WI38 (cell line): ENCODE measurements around the gene TOR1AIP2.

Experiments
- H3K4me3 ChIP-seq: 2 replicates; pipeline ENCODE4 v1.5.1; 2011; ENCODE audit warnings: low read depth, mild to moderate bottlenecking, control low read depth, low read length
- TF ChIP-seq, protein P1 (sequence below): IDR thresholded peaks from 2 replicates; pipeline ENCODE4 v1.5.1; 2012; ENCODE audit warnings: low read depth, mild to moderate bottlenecking, control low read depth, low read length

Gene TOR1AIP2

DNA sequence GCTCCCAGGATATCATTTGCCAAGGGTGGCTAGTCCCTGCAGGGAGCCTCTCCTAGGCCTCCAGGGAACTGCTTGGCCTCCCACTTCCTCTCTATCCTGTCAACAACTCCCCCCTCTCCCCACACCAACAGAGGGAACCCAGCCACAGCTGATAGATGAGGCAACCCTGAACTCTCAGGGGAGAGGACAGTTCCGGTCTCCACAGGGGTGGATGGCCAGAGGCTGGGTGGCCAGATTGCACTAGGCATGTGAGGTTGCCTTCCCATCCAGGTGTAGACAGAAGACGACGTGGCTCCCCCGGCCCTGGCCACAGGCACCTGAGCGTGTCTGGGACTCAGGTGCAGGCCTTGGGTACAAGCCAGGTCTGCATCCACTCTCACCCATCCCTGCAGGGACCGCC, 53.3 kb downstream of the TOR1AIP2 start:
- no peak overlapping the region for H3K4me3 ChIP-seq
- TF ChIP-seq, protein P1, sequence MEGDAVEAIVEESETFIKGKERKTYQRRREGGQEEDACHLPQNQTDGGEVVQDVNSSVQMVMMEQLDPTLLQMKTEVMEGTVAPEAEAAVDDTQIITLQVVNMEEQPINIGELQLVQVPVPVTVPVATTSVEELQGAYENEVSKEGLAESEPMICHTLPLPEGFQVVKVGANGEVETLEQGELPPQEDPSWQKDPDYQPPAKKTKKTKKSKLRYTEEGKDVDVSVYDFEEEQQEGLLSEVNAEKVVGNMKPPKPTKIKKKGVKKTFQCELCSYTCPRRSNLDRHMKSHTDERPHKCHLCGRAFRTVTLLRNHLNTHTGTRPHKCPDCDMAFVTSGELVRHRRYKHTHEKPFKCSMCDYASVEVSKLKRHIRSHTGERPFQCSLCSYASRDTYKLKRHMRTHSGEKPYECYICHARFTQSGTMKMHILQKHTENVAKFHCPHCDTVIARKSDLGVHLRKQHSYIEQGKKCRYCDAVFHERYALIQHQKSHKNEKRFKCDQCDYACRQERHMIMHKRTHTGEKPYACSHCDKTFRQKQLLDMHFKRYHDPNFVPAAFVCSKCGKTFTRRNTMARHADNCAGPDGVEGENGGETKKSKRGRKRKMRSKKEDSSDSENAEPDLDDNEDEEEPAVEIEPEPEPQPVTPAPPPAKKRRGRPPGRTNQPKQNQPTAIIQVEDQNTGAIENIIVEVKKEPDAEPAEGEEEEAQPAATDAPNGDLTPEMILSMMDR = no peak

DNA sequence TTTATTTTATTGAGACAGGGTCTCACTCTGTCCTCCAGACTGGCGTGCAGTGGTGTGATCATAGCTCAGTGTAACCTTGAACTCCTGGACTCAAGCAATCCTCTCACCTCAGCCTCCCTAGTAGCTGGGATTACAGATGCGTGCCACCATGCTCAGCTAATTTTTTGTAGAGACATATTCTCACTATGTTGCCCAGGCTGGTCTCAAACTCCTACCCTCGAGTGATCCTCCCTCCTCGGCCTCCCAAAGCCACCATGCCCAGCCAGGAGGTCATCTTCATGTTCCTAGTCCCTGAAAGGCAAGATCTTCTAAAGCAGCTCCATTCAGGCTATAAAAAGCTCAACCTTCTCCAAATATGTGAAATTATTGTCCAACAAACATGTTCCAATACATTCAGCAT, 53.9 kb downstream of the TOR1AIP2 start:
- no peak overlapping the region for H3K4me3 ChIP-seq
- TF ChIP-seq, protein P1 = no peak

DNA sequence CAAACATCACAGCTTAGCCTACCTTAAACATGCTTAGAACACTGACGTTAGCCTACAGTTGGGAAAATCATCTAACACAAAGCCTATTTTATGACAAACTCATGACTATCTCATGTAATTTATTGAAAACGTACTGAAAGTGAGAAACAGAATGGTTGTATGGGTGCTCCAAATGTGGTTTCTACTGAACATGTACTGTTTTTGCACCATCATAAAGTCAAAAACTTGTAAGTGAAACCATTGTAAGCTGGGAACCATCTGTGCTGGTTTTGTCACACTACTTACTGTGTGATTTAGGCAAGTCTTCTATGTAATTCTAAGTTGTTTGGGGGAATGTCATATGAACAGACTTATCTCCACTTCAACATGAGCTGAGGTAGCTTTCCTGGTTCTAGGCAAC, 55.5 kb downstream of the TOR1AIP2 start:
- TF ChIP-seq, protein P1 = no peak
- no peak overlapping the region for H3K4me3 ChIP-seq

DNA sequence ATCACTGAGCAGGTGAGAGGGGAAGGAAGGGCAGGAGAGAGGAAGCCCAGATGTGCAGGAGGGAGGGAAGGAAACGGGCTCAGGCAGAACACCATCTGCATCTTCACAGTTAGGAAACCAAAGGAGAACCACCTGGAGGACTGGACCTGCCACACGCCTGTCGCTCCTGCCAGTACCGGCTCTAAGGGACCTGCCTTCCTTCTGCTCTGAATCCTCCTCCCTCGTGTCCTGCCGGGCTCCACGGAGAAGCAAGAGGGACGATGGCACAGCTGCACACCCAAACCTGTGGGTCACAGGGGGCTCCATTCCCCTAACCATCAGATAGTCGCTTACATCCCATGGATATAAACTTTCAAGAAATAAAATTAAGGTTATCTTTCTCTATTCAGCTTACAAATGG, 56.1 kb downstream of the TOR1AIP2 start:
- no peak overlapping the region for H3K4me3 ChIP-seq
- TF ChIP-seq, protein P1 = no peak

DNA sequence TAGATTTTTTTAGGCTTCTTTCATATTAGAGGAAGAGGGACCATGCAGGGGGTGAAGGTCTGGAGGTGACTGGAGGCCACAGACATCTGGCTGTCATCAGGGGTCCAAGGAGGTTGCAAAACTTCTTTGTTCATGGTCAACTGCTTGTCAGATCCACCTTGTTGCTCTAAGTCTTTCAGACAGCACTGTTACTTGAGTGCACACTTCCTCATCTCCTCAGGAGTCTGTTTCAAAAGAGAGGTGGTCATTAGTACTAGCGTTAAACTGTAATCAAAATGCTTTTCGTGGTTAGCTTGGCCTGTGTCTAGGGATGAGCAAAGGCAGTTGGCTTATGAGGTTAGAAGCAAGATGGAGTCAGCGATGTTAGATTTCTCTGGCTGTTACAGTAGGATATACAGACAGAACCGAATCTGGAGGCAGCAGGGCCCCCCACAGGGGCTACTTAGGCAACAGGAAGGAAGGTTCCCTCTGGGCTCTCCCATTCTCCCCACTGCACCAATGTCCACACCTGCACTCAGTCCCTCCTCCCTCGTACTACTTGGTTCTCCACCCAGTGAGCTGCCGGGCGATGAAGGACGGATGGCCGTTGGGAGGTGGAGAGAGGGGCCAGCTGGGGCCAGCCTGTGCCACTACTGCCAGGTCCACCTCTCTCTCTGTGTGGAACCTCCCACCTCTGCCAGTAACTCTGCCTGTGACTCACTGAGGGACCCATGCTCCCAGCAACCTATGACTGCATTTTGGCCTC, 57.2 kb downstream of the TOR1AIP2 start:
- TF ChIP-seq, protein P1 = no peak
- H3K4me3 ChIP-seq = no peak overlapping the region

DNA sequence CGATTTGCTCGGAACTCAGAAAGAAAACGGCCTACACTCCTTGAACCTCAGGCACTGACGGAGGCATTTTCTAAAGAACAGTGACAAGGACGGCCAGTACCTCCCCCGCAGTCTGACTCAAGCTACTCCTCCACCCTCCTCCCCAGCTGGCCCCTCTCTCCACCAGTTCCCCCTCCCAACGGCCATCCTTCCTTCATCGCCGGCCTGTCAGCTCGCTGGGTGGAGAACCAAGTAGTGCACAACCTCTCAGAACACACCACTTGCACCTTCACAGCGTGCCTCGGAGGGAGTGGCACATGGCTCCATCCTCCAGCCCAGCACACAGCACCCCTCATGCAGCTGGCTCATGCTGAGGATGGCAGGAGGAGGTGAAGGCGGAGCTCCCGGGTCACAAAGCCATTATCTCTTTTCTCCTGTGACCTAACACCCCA, 58.8 kb downstream of the TOR1AIP2 start:
- TF ChIP-seq, protein P1 = no peak
- no peak overlapping the region for H3K4me3 ChIP-seq

DNA sequence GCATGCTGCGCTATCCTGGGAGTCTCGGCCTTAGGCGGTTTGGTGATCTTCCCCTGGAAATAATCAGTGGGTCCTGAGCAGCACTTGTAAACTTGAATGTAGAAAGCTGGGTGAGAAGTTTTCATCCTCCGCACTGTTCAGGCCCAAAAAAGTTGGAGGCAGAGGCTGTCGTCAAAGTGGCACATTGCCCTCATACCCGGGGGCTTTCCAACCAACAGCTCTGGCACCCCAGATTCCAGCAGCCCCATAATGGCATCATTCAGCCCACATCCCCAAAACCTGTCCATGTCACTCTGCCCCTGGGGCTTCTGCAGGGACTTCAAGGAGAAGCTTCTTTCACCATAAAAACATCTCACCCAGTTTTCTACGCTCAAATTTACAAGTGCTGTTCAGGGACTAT, 59.3 kb downstream of the TOR1AIP2 start:
- H3K4me3 ChIP-seq = no peak overlapping the region
- TF ChIP-seq, protein P1 = no peak
